ENCODE results near the gene MCM9.

The MCM9 gene

GRCh38 chr6:118764766-118765165 is 170.2 kb downstream of the MCM9 start:
- no peaks in the 10 kb centered on the region for H3K27me3 ChIP-seq (replicated peaks; ENCODE audit: control insufficient read depth, insufficient read depth, low read length)
- no peak for TF ChIP-seq CTCF (IDR thresholded peaks at IDR 0.05; ENCODE audit: insufficient read depth, low read length, poor library complexity, severe bottlenecking)
- H3K4me3 ChIP-seq (replicated peaks; ENCODE audit: low read depth, low read length): no peak overlapping the region
- H3K36me3 ChIP-seq (ENCODE audit: control insufficient read depth, insufficient read depth, low read length): no peaks in the 10 kb centered on the region
- no peak for DNase-seq (ENCODE audit: extremely low read depth, insufficient read length)
